Suprapubic skin (tissue), 4 donors: Measurements from ENCODE around the gene CXCL14.

Experiments used
- POLR2A ChIP-seq, 2 donors: fragments of 450-650 bp; IDR thresholded peaks; one replicate each; pipeline ENCODE4 v1.6.1; 2017; ENCODE audit warnings: antibody characterized with exemption in 2 of 2, mild to moderate bottlenecking in 2 of 2, moderate library complexity in 2 of 2
- POLR2AphosphoS5 ChIP-seq, 3 donors: sonication (generic); formaldehyde crosslinking; IDR thresholded peaks; one replicate each; pipeline ENCODE4 v1.6.1; 2017; ENCODE audit warnings: antibody characterized with exemption in 3 of 3
- TF ChIP-seq, protein P1 (sequence below), 2 donors: fragments of 200-600 bp in 1 of 2; fragments of 450-650 bp in 1 of 2; sonication (generic) in 1 of 2; IDR thresholded peaks; one replicate each; pipeline ENCODE4 v1.5.1; 2016 to 2019; ENCODE audit warnings: antibody characterized with exemption in 2 of 2, mild to moderate bottlenecking in 1 of 2, moderate library complexity in 1 of 2

DNA sequence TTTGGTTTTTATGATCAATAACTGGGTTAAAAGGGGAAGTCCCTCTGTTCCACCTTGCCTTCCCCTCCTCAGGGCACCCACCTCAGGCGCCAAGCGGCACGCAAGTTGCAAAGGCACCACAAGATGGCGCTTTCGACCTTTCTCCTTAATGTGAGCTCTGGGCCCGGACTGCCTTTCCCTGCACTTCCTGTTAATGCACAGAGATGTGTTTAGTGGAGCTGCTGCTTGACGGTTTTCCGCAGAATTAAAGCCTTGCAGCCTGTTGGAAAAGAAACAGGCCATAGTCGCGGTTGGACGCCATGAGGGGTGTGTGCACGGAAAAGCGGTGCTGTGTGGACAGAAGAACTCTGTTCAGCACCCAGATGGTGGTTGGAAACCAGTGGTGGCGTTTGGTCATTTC lies 17.9 kb downstream of the CXCL14 start:
- TF ChIP-seq, protein P1, sequence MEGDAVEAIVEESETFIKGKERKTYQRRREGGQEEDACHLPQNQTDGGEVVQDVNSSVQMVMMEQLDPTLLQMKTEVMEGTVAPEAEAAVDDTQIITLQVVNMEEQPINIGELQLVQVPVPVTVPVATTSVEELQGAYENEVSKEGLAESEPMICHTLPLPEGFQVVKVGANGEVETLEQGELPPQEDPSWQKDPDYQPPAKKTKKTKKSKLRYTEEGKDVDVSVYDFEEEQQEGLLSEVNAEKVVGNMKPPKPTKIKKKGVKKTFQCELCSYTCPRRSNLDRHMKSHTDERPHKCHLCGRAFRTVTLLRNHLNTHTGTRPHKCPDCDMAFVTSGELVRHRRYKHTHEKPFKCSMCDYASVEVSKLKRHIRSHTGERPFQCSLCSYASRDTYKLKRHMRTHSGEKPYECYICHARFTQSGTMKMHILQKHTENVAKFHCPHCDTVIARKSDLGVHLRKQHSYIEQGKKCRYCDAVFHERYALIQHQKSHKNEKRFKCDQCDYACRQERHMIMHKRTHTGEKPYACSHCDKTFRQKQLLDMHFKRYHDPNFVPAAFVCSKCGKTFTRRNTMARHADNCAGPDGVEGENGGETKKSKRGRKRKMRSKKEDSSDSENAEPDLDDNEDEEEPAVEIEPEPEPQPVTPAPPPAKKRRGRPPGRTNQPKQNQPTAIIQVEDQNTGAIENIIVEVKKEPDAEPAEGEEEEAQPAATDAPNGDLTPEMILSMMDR (IDR thresholded peaks at IDR 0.05), result peak; percentile 74 to 79
- TF ChIP-seq POLR2A (IDR thresholded peaks at IDR 0.05), result no peak
- TF ChIP-seq POLR2AphosphoS5 (IDR thresholded peaks at IDR 0.05), result no peak
